ENCODE data around the gene HUWE1. TPM values are rescaled to one million over a fixed set of nuclear protein-coding genes. Genes with fewer than 3 reads are reported as not detected.

HUWE1 gene
- total RNA-seq, 6 donors from 2014 or later = 98.1 to 136 (median 121) TPM

DNA sequence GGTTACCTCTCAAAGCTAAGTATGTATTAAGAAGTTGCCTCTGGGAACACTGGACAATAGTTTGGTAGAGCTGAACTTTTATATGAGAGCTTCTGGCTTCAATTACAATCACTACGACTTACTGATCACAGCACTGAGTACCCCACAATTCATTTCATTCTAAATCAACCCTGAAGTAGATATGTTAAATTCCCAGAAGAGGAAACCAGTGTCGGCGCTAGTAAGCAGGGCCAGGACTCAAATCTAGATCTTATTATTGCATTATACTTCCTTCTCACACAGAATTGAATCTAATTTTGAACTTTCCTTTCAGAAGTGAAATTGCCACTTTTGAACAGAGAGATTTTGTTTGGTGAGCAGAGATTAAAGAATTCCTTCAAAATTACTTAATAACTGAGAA lies 41.8 kb downstream of the HUWE1 start:
- H3K36me3 ChIP-seq = peaks cover 0 to 78% (median 14%) of the 10 kb centered on the region in 4 donors
- ATAC-seq (ENCODE audit: low FRiP score in 2 of 2) (no peak), DNase-seq (no peak)
- no peaks in the 10 kb centered on the region for H3K4me1 ChIP-seq
- 88 to 92% methylated on average over 3 of the region's 3 CpGs for WGBS, 2 donors
- no peak overlapping the region for H3K4me3 ChIP-seq
- H3K9me3 ChIP-seq = no peaks in the 10 kb centered on the region
- no peak overlapping the region for H3K27ac ChIP-seq
- TF ChIP-seq, protein P1, sequence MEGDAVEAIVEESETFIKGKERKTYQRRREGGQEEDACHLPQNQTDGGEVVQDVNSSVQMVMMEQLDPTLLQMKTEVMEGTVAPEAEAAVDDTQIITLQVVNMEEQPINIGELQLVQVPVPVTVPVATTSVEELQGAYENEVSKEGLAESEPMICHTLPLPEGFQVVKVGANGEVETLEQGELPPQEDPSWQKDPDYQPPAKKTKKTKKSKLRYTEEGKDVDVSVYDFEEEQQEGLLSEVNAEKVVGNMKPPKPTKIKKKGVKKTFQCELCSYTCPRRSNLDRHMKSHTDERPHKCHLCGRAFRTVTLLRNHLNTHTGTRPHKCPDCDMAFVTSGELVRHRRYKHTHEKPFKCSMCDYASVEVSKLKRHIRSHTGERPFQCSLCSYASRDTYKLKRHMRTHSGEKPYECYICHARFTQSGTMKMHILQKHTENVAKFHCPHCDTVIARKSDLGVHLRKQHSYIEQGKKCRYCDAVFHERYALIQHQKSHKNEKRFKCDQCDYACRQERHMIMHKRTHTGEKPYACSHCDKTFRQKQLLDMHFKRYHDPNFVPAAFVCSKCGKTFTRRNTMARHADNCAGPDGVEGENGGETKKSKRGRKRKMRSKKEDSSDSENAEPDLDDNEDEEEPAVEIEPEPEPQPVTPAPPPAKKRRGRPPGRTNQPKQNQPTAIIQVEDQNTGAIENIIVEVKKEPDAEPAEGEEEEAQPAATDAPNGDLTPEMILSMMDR (IDR thresholded peaks at IDR 0.05) = no peak
- TF ChIP-seq POLR2AphosphoS5 (IDR thresholded peaks at IDR 0.05) = no peak
- no peak for TF ChIP-seq EP300 (IDR thresholded peaks at IDR 0.05)
- no peak for TF ChIP-seq POLR2A (IDR thresholded peaks at IDR 0.05)
- no peaks in the 10 kb centered on the region for H3K27me3 ChIP-seq

DNA sequence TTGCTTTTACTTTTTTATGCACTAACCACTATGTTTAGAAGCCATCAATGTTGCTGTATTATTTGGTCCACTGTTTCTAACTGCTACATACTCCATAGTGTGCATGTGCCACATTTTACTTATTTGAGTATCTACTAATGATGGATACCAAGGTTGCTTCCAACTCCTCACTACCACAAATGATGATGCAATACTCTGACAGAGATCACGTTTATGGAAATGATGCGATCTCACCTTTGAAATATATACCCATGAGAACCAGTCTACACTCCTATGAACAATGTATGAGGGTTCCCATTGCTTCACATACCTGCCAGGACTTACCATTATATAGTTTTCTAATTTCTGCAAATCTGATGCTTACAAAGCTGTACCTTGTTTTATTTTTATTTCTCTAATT lies 44.2 kb downstream of the HUWE1 start:
- no peak for ATAC-seq (ENCODE audit: low FRiP score in 2 of 2)
- H3K4me3 ChIP-seq = no peak overlapping the region
- peaks cover 0 to 68% (median 12%) of the 10 kb centered on the region in 4 donors for H3K36me3 ChIP-seq
- no peaks in the 10 kb centered on the region for H3K27me3 ChIP-seq
- 76 to 86% methylated on average over 2 of the region's 2 CpGs for WGBS, 2 donors
- DNase-seq = no peak
- no peak overlapping the region for H3K27ac ChIP-seq
- no peak for TF ChIP-seq POLR2AphosphoS5 (IDR thresholded peaks at IDR 0.05)
- no peak for TF ChIP-seq POLR2A (IDR thresholded peaks at IDR 0.05)
- TF ChIP-seq, protein P1 (IDR thresholded peaks at IDR 0.05) = no peak
- no peak for TF ChIP-seq EP300 (IDR thresholded peaks at IDR 0.05)
- H3K4me1 ChIP-seq = no peaks in the 10 kb centered on the region
- H3K9me3 ChIP-seq = no peaks in the 10 kb centered on the region

DNA sequence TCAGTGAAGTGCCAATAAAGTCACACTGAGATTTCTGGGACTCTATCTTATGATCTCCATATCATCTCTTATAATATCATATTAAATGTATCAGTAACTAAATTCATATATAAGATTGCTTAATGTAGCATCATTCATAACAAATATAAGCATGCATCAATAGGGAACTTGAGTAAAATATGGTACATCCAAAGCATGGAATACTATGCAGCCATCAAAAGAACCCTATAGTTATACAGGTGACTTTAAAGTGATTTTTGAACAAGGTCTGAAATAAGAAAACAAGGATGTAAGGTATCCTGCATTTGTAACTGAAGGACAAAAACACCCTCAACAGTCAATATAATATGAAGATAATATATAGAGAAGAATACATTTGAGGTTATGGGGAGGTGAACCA lies 47.3 kb downstream of the HUWE1 start:
- ATAC-seq (ENCODE audit: low FRiP score in 2 of 2) (no peak), DNase-seq (no peak)
- Histone ChIP-seq H3K36me3 (peaks cover 0 to 59% (median 9%) of the 10 kb centered on the region in 4 donors), H3K4me1 (no peaks in the 10 kb centered on the region), H3K9me3 (no peaks in the 10 kb centered on the region), H3K27me3 (no peaks in the 10 kb centered on the region), H3K27ac (no peak overlapping the region), H3K4me3 (no peak overlapping the region)
- no peak for TF ChIP-seq POLR2AphosphoS5 (IDR thresholded peaks at IDR 0.05)
- TF ChIP-seq, protein P1 (IDR thresholded peaks at IDR 0.05) = no peak

DNA sequence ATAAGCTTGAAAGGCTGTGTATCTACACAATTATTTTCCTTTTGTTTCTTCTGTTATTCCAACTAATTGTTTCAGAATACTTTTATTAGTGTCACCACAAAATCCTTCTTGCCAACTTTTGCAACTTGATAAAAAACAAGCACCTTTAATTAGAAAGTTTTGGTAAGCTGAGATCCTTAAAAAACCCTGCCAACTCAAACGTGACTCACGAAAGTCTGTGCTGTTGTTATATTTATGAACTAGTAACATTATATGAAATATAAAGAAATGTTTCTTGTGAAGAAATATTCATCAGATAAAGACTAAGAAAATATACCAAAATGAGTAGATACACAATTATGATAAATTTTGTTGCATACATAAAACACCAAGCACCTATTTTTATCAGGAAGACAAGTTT lies 49.0 kb downstream of the HUWE1 start:
- Histone ChIP-seq H3K9me3 (no peaks in the 10 kb centered on the region), H3K4me3 (no peak overlapping the region), H3K36me3 (peaks cover 0 to 55% (median 7%) of the 10 kb centered on the region in 4 donors), H3K4me1 (no peaks in the 10 kb centered on the region), H3K27ac (no peak overlapping the region), H3K27me3 (no peaks in the 10 kb centered on the region)
- WGBS, 2 donors = 75 to 79% methylated on average over 2 of the region's 2 CpGs
- no peak for DNase-seq
- TF ChIP-seq POLR2AphosphoS5 (IDR thresholded peaks at IDR 0.05) = no peak
- no peak for TF ChIP-seq POLR2A (IDR thresholded peaks at IDR 0.05)
- TF ChIP-seq EP300 (IDR thresholded peaks at IDR 0.05) = no peak
- TF ChIP-seq, protein P1 (IDR thresholded peaks at IDR 0.05) = no peak
- ATAC-seq (ENCODE audit: low FRiP score in 2 of 2) = no peak

DNA sequence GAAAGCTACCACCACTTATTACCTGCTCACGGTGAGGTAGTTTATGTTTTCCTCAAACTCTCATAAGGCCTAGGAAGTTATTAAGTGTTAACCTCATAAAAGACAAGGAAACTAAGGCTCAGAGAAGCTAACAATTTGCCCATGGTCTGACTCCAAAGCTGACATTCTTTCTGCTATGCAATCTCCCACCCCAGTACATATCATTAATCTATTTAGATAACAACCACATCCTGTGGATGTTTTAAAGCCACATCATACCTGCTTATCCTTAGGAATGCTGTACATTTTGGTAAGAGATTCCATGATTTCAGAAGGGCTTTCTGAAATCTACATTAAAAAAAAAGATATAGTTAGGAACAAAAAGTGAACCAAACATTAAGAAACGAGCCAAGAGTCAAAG lies 55.4 kb downstream of the HUWE1 start:
- no peak for TF ChIP-seq POLR2A (IDR thresholded peaks at IDR 0.05)
- no peaks in the 10 kb centered on the region for H3K4me1 ChIP-seq
- no peak overlapping the region for H3K27ac ChIP-seq
- no peaks in the 10 kb centered on the region for H3K9me3 ChIP-seq
- ATAC-seq (ENCODE audit: low FRiP score in 2 of 2) (no peak), DNase-seq (no peak)
- H3K36me3 ChIP-seq = peaks cover 6 to 78% (median 16%) of the 10 kb centered on the region in 4 donors
- no peak overlapping the region for H3K4me3 ChIP-seq
- H3K27me3 ChIP-seq = no peaks in the 10 kb centered on the region
- WGBS, 2 donors = 81 to 83% methylated on average over 2 of the region's 2 CpGs

All from upper lobe of left lung (tissue), 6 donors.